Measurements from ENCODE around the gene OR6B1.

Gene OR6B1

DNA sequence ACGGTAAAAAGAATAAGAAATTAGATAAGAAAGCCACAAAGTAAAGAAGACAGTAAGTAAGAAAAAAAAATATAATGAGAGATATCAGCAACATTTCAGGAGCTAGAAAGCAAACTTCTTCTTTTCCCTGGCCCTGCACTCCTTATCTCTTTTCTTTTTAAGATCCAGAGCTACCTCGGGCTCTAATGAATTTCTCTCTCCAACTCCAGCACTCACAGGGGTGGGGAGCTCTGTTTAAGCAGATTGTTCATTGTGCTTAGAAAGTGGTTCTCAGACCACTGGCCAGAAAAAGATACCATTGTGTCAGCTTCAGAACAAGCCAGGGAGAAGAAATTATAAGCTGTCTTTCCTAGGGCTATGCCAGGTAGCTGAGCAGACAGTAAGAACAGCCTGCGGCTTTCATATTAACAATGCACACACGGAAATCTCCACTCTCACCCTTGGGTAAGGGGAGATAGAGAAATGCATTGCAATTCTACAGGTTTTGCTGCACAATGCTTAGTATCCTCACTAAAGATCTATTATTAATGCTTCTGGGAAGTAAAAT lies 26.2 kb upstream of the OR6B1 start:
- no peak overlapping the region for H3K4me3 ChIP-seq (IDR thresholded peaks at IDR 0.05; ENCODE audit: insufficient read depth, low read depth, low read length)
- H3K79me2 ChIP-seq (ENCODE audit: insufficient read depth, low read depth) = no peaks in the 10 kb centered on the region
- H3K4me2 ChIP-seq = no peak overlapping the region
- TF ChIP-seq, protein P1, sequence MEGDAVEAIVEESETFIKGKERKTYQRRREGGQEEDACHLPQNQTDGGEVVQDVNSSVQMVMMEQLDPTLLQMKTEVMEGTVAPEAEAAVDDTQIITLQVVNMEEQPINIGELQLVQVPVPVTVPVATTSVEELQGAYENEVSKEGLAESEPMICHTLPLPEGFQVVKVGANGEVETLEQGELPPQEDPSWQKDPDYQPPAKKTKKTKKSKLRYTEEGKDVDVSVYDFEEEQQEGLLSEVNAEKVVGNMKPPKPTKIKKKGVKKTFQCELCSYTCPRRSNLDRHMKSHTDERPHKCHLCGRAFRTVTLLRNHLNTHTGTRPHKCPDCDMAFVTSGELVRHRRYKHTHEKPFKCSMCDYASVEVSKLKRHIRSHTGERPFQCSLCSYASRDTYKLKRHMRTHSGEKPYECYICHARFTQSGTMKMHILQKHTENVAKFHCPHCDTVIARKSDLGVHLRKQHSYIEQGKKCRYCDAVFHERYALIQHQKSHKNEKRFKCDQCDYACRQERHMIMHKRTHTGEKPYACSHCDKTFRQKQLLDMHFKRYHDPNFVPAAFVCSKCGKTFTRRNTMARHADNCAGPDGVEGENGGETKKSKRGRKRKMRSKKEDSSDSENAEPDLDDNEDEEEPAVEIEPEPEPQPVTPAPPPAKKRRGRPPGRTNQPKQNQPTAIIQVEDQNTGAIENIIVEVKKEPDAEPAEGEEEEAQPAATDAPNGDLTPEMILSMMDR (conservative IDR thresholded peaks at IDR 0.05; ENCODE audit: low read depth, low read length) = no peak
- no peaks in the 10 kb centered on the region for H3K36me3 ChIP-seq (ENCODE audit: insufficient read depth)
- no peak overlapping the region for H3K9ac ChIP-seq
- H4K20me1 ChIP-seq (ENCODE audit: insufficient read depth) = no peaks in the 10 kb centered on the region
- no peaks in the 10 kb centered on the region for H3K27me3 ChIP-seq (ENCODE audit: insufficient read depth, low read depth)
- H2AFZ ChIP-seq (ENCODE audit: low read depth) = no peak overlapping the region
- no peak overlapping the region for H3K27ac ChIP-seq
- no peaks in the 10 kb centered on the region for H3K4me1 ChIP-seq (ENCODE audit: low read depth, poor library complexity, severe bottlenecking)

DNA sequence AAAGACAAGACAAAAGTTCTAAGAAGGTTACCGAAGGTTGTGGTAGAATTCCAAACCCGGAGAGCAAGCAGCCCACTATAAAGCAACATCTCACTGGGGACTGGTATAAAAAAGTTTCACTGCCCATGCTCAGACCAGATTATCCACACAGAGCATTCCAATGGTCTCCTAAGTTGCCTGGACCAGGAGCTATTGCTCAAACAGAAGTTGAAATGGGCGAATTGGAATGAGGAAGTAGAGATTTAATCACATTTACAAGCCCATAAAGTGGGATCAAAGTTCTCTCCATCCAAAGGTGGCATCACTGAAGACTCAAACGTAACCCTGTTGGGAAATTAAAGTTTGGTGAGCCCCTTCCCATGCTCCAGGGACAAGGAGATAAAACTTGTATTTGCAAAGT lies 25.7 kb upstream of the OR6B1 start:
- Histone ChIP-seq H3K27me3 (ENCODE audit: insufficient read depth, low read depth) (no peaks in the 10 kb centered on the region), H3K9ac (no peak overlapping the region), H4K20me1 (ENCODE audit: insufficient read depth) (no peaks in the 10 kb centered on the region), H3K36me3 (ENCODE audit: insufficient read depth) (no peaks in the 10 kb centered on the region), H2AFZ (ENCODE audit: low read depth) (no peak overlapping the region), H3K4me1 (ENCODE audit: low read depth, poor library complexity, severe bottlenecking) (no peaks in the 10 kb centered on the region), H3K4me2 (no peak overlapping the region), H3K27ac (no peak overlapping the region), H3K79me2 (ENCODE audit: insufficient read depth, low read depth) (no peaks in the 10 kb centered on the region), H3K4me3 (IDR thresholded peaks at IDR 0.05; ENCODE audit: insufficient read depth, low read depth, low read length) (no peak overlapping the region)
- TF ChIP-seq, protein P1 (conservative IDR thresholded peaks at IDR 0.05; ENCODE audit: low read depth, low read length) = no peak

DNA sequence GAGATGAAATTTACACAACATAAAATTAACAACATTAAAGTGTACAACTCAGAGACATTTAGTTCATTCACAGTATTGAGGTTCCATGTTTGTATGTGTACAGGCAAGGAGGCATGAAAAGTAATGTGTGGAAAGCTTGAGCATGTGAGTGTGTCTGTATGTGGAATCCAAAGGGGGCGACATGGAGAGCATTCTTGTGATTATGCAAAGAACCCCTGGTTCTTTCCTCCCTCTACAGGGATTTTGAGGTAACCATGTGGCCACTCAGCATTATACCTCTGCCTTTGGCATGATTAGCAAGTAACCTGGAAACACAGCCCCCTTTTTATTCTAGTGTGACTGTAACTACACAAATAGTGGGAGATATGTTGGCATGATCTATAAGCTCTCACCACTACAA lies 24.5 kb upstream of the OR6B1 start:
- no peaks in the 10 kb centered on the region for H3K4me1 ChIP-seq (ENCODE audit: low read depth, poor library complexity, severe bottlenecking)
- no peaks in the 10 kb centered on the region for H4K20me1 ChIP-seq (ENCODE audit: insufficient read depth)
- H3K27ac ChIP-seq = no peak overlapping the region
- TF ChIP-seq, protein P1 (conservative IDR thresholded peaks at IDR 0.05; ENCODE audit: low read depth, low read length) = no peak; the same call in 1 of the 2 replicates
- no peak overlapping the region for H2AFZ ChIP-seq (ENCODE audit: low read depth)
- no peak overlapping the region for H3K9ac ChIP-seq
- H3K27me3 ChIP-seq (ENCODE audit: insufficient read depth, low read depth) = no peaks in the 10 kb centered on the region
- H3K79me2 ChIP-seq (ENCODE audit: insufficient read depth, low read depth) = no peaks in the 10 kb centered on the region
- no peak overlapping the region for H3K4me2 ChIP-seq
- no peaks in the 10 kb centered on the region for H3K36me3 ChIP-seq (ENCODE audit: insufficient read depth)
- no peak overlapping the region for H3K4me3 ChIP-seq (IDR thresholded peaks at IDR 0.05; ENCODE audit: insufficient read depth, low read depth, low read length)

DNA sequence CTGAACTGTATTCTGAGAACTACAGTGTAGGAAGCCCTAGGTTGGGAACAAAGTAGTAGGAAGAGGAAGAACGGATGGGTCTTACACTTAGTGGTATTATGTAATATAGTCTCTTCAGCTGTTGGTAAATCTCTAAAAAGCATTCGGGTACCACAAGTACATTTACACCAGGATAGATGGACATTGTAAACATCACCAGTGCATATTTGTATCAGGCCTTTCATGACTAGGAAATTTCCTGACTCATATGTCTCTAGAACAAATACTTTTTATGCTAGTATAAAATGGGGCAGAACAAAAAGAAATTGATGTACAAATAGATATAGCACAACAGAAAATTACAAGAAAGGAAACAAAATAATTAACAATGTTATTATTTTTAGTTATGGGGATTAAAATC lies 21.5 kb upstream of the OR6B1 start:
- H3K27me3 ChIP-seq (ENCODE audit: insufficient read depth, low read depth) = no peaks in the 10 kb centered on the region
- H3K9ac ChIP-seq = no peak overlapping the region
- TF ChIP-seq, protein P1 (conservative IDR thresholded peaks at IDR 0.05; ENCODE audit: low read depth, low read length) = no peak
- H3K79me2 ChIP-seq (ENCODE audit: insufficient read depth, low read depth) = no peaks in the 10 kb centered on the region
- H2AFZ ChIP-seq (ENCODE audit: low read depth) = no peak overlapping the region
- H3K4me2 ChIP-seq = no peak overlapping the region
- H3K4me3 ChIP-seq (IDR thresholded peaks at IDR 0.05; ENCODE audit: insufficient read depth, low read depth, low read length) = no peak overlapping the region
- no peaks in the 10 kb centered on the region for H3K36me3 ChIP-seq (ENCODE audit: insufficient read depth)
- H3K27ac ChIP-seq = no peak overlapping the region
- H4K20me1 ChIP-seq (ENCODE audit: insufficient read depth) = no peaks in the 10 kb centered on the region
- no peaks in the 10 kb centered on the region for H3K4me1 ChIP-seq (ENCODE audit: low read depth, poor library complexity, severe bottlenecking)

All from KMS-11 (cell line).